HG03565 (cell line): ENCODE results near the gene TP53AIP1.
"Not testable (repeated sequence)": the region's sequence is repeated elsewhere in the genome, so short reads cannot be mapped to it uniquely, and the experiment has no call there.

Source experiments
- ATAC-seq: cut with Tn5 transposase; IDR thresholded peaks from one replicate; pipeline ENCODE4 v1.9.1; 2021; ENCODE audit warnings: mild to moderate bottlenecking, moderate library complexity; ENCODE audit not compliant: unreplicated experiment

Gene TP53AIP1

DNA sequence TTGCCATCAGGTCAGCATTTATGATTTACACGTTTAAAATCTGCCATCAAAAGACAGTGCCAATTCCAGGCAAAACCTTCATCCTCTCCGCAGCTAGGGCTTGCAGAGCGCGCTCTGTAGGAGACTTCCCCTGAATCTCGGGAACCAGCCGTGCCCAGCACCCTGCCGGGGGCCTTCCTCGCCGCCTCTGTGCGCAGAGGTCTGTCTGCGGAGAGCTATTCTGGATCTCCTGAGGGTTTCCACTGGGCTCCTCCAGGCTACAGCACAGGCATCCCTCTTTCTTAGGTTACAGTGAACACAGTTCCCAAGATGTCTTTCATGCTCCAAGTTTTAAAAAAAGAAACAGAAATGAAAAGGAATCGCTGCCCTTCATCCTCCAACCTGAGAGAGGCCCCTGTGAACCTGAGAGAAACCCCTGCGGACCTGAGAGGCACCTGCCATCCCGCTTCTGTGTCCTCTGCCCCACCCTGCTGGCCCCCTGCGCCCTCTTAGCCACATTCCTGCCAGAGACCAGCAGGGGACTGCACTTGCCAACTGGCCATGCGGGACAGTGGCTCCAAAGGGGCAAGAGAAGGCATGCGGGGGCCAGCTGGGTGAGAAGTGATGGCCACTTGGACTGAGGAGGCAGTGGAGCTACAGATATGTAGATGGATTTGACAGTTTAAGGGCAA, 16.1 kb downstream of the TP53AIP1 start:
- ATAC-seq = no peak

GRCh38 chr11:128926000-128926399, 16.7 kb downstream of the TP53AIP1 start:
- no peak for ATAC-seq

GRCh38 chr11:128925250-128925600, 17.4 kb downstream of the TP53AIP1 start:
- no peak for ATAC-seq

- no peak for ATAC-seq
These were observed 18.0 kb downstream of the TP53AIP1 start for GRCh38 chr11:128924510-128925249.

GRCh38 chr11:128924104-128924503, 18.6 kb downstream of the TP53AIP1 start:
- ATAC-seq = no peak

GRCh38 chr11:128921793-128922192, 20.9 kb downstream of the TP53AIP1 start:
- ATAC-seq = no peak

DNA sequence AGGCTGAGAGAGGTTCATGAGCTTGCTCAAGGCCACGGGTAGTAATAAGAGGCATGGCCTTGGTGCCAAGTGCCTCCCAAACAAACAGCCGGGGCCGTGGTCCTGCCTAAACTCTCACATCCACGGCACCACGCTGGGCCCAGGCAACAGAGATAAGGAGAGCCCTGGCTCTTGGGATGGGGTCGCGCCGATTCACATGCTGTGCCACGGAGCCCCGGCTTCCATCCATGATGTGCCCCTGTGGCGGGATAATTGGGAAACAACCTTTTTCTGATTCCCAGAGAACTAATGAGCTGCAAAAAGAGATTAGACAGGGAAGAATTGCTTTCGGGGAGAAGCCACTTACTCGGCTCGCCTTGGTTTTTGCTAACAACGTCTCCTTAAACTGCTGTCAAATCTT, 22.0 kb downstream of the TP53AIP1 start:
- no peak for ATAC-seq

- not testable (repeated sequence) for ATAC-seq
These were observed 23.0 kb downstream of the TP53AIP1 start for GRCh38 chr11:128919635-128920034.

GRCh38 chr11:128919216-128919615, 23.5 kb downstream of the TP53AIP1 start:
- no peak for ATAC-seq

- ATAC-seq = no peak
These were observed 25.4 kb downstream of the TP53AIP1 start for GRCh38 chr11:128917144-128917724.

DNA sequence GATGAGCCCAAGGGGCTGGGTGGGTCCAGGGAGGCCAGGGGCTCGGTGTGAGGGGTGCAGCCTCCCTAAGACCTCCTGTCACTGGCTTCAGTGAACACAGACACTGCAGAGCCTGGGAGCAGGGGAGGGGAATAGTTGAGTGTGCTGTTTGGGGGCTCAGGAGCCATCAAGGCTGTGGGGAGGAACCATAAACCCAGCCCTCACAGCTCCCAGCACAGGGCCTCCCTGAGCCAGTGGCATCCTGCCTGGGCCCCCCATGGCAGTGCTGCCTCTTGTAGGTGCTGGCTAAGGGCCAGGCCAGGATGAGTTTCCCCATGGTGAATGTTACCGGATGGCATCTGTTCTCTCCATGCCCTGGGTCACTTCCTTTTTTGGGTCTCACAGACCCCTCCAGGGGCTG, 26.0 kb downstream of the TP53AIP1 start:
- ATAC-seq = no peak

DNA sequence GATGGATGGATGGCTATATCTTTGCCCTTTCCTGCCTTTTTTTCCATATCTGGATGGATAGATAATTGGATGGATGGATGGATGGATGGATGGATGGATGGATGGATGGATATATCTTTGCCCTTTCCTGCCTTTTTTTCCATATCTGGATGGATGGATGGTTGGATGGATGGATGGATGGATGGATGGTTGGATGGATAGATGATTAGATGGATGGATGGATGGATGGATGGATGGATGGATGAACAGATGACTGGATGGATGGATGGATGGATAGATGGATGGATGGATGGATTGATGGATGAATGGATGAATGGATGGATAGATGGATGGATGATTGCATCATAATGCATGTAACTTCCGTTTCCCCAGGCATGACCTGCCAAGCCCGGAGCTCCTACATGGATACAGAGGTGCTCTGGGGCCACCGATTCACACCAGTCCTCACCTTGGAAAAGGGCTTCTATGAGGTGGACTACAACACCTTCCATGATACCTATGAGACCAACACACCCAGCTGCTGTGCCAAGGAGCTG, 26.6 kb downstream of the TP53AIP1 start:
- no peak for ATAC-seq

- ATAC-seq = no peak
These were observed 27.5 kb downstream of the TP53AIP1 start for GRCh38 chr11:128915149-128915521.

DNA sequence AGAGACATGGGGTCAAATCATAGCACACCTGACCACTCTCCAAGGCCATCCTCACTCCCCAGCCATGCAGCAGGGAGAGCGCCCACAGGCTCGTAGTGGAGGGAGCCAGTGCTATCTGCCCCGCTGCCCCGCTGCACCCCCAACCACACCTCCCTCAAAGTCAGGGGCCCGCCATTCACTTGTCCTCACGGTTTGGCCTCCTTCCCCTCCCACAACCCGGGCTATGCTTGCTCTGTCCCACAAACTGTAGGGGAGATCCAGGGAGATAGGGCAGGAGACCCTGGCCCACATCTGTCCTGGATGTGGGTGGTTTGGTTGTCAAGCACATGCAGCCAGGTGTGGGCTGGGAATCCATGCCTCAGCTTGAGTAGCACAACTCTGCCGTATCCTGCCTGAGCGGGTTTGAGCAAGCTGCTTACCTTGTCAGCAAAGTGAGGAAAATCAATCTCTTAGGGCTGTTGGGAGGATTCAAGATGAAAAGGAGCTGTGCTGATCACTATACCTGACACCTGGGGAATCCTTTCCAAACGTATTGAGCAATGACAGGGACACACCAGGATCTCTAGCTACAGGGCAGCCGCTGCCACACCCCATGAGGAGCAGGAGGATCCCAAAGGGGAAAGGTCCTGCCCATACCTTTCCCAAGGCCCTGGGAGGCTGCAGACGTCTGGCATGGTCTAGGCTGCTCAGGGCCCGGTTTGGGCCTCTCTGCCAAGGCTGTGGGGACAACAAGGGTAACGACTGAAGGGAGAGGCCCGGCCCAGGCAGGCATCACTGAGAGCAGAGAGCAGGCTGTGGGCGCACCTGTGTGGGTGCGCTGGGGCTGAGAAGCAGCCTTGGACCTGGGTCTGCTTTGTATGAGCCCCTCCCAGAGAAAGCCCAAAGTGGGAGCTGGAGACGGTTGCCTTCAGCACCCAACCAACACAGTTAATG, 28.2 kb downstream of the TP53AIP1 start:
- no peak for ATAC-seq

DNA sequence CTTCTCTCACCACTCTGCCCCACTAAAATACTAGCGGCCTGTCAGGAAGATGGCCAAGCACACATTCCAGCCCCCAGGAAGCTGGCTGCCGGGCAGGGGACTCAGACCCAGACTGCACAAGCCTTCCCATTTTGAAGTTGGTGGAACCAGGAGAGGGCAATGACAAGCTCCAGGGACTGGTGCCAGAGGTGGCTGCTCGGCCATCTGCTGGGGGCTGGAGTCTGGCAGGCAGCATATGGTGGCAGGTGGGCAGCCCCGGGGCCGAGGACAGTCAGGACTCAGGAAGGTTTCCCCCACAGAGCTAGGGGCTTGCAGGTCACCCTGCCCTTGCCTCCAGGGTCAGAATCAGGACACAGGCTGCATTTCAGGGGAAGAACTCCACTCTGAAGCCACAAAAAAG, 28.9 kb downstream of the TP53AIP1 start:
- ATAC-seq = no peak

GRCh38 chr11:128911701-128912100, 31.0 kb downstream of the TP53AIP1 start:
- ATAC-seq = no peak

DNA sequence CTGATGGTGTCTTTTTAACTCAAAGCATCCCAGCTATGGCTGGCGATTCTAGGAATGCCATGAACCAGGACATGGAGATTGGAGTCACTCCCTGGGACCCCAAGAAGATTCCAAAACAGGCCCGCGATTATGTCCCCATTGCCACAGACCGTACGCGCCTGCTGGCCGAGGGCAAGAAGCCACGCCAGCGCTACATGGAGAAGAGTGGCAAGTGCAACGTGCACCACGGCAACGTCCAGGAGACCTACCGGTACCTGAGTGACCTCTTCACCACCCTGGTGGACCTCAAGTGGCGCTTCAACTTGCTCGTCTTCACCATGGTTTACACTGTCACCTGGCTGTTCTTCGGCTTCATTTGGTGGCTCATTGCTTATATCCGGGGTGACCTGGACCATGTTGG, 31.4 kb downstream of the TP53AIP1 start:
- ATAC-seq = no peak

DNA sequence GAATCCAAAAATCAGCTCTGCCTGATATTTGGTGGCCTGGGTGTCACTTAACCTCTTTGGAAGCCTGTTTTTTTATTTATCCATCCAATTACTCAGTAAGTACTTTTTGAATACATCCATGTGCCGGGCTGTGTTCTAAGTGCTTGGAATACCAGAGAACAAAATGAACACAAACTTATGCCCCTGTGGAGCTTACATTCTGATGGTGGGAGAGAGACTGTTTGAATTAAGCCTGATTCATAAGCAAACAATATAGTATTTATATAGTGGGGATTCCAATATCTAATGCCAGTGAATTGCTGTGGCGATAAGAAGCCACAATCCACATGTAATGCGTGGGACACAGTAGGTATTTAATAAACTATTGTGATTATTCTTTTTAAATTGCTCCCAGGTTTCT, 32.1 kb downstream of the TP53AIP1 start:
- ATAC-seq = no peak

GRCh38 chr11:128909438-128910125, 33.1 kb downstream of the TP53AIP1 start:
- ATAC-seq = no peak
